ENCODE results near the gene VRK2.
"Not testable (repeated sequence)": the region's sequence is repeated elsewhere in the genome, so short reads cannot be mapped to it uniquely, and the experiment has no call there.

Gene VRK2

DNA sequence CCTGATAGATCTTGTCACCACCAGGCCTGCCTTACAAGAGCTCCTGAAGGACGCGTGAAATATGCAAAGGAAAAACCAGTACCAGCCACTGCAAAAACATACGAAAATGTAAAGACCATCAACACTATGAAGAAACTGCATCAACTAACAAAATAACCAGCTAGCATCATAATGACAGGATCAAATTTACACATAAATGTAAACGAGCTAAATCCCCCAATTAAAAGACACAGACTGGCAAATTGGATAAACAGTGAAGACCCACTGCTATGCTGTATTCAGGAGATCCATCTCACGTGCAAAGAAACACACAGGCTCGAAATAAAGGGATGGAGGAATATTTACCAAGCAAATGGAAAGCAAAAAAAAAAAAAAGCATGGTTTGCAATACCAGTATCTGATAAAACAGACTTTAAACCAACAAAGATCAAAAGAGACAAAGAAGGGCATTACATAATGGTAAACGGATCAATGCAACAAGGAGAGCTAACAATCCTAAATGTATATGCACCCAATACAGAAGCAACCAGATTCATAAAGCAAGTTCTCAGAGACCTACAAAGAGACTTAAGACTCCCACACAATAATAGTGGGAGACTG is 123.8 kb downstream of the VRK2 start:
- DNase-seq, result not testable (repeated sequence)

DNA sequence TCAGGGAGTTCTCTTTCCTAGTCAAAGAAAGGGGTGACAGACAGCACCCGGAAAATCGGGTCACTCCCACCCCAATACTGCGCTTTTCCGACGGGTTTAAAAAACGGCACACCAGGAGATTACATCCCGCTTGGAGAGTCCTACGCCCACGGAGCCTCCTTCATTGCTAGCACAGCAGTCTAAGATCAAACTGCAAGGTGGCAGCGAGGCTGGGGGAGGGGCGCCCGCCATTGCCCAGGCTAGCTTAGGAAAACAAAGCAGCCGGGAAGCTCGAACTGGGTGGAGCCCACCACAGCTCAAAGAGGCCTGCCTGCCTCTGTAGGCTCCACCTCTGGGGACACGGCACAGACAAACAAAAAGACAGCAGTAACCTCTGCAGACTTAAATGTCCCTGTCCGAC is 125.2 kb downstream of the VRK2 start:
- not testable (repeated sequence) for DNase-seq

DNA sequence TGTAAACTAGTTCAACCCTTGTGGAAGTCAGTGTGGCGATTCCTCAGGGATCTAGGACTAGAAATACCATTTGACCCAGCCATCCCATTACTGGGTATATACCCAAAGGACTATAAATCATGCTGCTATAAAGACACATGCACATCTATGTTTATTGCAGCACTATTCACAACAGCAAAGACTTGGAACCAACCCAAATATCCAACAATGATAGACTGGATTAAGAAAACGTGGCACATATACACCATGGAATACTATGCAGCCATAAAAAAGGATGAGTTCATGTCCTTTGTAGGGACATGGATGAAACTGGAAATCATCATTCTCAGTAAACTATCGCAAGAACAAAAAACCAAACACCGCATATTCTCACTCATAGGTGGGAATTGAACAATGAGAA is 130.6 kb downstream of the VRK2 start:
- DNase-seq, result not testable (repeated sequence)

DNA sequence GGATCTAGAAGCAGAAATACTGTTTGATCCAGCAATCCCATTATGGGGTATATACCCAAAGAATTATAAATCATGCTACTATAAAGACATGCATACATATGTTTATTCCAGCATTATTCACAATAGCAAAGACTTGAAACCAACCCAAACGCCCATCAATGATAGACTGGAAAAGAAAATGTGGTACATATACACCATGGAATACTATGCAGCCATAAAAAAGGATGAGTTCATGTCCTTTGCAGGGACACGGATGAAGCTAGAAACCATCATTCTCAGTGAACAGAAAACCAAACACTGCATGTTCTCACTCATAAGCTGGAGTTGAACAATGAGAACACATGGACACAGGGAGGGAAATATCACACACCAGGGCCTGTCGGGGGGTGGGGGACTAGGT is 133.6 kb downstream of the VRK2 start:
- not testable (repeated sequence) for DNase-seq

DNA sequence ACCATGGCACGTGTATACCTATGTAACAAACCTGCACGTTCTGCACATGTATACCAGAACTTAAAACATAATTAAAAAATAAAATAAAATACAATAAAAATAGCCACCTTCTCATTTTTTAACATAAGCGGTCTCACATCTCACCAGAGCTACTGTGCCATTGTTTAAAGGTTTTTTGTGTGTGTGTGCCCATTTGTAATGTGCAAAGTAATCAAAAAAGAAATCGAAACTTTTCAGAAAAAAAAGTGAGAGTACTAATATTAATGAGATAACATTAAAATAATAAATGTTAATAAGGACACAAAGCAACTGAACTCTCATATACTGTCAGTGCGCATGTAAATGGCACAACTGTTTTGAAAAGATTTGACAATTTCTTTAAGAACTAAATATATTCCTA is 134.0 kb downstream of the VRK2 start:
- no peak for DNase-seq

DNA sequence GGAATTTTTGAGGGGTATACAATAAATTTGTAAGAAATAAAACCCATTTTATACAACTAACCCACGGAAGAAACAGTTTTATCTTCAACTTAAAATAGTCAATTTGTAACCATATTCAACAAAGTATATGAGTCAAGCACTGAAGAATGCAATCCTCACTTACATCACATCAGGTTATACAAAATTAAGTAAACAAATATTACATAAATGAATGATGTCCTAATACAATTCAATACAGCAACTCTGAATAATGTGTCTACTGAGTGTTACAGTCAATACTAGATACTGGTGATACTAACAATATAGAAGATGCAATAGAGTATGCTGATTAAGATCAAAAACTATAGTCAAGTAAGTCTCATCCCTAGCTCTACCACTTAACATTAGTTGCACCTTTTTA is 135.9 kb downstream of the VRK2 start:
- DNase-seq, result no peak

DNA sequence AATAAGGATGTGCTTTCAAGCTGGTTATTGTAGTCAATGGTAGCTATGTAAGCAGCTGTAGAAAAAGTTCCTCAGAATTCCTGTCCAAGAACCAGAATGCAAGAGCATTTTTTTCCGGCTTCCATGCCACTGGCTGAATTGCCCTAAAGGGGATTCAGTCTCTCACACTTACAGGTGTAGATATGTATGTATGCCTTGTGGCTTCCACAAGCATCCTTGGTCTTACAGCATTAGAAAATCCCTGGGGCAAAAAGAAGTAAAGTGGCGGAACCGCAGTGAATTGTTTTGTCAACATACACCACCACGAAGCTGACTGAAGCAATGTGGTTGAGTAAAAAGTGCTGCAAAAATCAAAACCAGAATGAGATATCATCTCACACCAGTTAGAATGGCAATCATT is 139.9 kb downstream of the VRK2 start:
- DNase-seq, result no peak

DNA sequence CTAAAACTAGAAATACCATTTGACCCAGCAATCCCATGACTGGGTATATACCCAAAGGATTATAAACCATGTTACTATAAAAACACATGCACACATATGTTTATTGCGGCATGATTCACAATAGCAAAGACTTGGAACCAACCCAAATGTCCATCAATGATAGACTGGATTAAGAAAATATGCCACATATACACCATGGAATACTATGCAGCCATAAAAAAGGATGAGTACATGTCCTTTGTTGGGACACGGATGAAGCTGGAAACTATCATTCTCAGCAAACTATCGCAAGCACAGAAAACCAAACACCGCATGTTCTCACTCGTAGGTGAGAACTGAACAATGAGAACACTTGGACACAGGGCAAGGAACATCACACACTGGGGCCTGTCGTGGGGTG is 140.4 kb downstream of the VRK2 start:
- DNase-seq, result not testable (repeated sequence)

DNA sequence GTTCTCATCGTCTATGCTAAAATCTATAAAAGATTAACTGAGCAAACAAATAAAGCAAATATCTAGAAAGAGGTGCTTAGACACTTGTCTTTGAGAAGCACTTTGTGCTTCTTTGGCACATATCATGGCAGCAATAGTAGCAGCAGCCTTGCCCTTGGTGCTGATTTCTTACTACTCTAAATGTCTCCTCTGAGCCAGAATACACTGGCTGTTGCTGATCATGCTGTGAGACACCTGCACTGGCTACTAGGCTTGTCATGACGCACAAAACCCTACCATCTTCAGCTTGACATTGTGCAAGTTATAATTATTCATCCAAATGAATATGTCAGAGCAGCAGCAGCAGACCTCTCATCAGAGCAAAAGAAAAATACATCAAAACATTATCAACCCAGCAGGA is 147.9 kb downstream of the VRK2 start:
- DNase-seq, result peak; percentile 82 to 88

DNA sequence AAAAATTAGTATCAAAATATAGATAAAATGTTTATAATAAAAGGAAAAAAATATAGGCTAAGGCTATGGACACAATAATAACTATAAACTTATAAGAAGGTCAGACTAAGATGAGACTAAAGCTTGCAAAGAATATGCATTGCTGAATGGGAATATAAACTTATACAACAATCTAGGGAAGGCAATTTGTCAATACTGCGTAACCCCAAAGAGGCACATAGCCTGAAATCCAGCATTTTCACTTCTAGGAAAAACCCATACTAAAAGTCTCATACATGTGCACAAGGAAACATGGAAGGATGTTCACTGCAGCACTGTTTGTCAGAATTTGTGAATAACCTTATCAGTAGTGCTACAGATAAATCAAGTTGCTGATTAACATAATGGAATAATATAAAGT is 149.1 kb downstream of the VRK2 start:
- DNase-seq, result peak in 1 of 2 experiments; percentile 22

DNA sequence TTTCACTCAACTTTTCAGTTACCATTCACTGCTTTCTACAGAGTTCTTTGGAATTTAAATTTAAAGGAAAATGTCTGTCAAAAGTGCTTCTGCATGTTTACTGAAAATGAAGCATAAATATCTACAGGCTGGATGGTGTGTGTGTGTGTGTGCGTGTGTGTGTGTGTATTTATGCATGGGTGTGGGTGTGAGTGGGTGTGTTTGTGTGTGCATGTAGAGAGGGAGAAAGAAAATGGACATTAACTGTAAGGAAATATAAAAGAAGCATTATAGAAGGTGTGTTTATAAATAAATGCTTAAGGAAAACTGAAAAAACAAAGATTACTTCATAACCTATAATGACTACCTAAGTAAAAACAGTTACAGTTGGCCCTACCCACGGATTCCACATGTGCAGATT is 151.3 kb downstream of the VRK2 start:
- DNase-seq, result no peak

DNA sequence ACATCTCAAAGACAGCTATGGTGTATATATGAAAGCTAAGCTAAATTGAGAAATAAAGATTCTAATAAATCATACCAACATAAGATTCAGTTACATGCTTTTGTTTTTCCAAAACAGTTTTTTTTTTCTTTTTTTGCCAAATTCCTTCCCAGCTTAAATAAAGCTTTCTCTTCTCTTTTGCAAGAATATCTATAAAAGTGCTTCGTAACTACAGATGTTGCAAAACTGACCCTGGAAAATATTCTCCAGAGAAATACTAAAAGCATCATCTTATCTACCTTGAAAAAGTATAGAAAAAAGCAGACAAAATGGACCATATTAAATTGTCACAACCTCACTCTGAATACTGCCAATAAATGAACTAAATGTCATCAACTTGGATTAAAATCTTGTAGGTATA is 155.8 kb downstream of the VRK2 start:
- no peak for DNase-seq

DNA sequence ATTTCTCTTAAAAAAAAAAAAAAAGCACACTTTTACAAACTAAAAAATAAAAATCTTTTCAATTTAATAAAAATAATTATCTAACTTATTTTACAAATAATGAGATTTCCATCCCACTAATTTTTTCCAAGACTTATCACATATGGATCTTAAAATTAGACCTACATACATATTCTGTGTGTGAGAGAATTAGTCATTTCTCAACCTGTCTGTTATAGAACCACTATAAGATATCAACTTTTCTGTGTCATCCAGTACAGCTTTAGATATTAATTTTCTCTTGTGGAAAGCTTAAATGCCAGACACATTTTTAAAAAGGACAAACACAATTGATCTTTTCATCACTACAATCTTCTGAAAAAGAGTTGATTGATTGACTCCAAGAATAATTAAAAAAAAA is 156.4 kb downstream of the VRK2 start:
- no peak for DNase-seq

DNA sequence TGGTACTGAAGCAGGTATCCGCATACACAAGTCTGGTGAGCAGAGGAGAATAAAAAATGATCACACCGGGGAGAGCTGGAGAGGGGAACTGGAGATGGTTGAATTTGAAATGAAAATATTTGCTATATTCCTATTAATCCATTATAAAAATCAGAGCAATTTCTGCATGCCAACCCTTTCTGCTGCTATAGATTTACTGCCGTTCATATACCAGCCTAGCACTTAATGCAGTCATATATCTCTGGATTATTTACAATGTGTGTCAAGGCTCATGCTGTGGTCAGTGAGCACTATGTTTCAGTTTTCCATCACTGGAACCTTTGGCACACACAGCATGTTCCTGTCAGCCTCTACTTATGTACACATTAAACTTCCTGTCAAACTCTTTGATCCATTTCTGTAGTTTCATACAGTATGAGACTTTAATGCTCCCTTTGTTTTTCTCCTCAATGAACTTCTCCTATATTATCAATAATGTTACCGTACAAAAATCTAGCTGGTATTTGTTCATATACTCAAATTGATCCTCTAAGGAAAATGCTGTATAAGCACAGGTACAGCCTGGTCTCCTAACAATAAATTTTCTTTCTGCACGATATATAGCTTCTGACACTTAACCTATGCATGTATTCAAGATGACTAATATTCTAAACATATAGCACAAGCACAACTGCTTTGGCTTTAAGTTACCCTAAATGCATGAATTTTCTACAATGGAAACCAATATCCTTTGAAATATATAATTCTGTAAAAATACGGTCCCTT is 157.8 kb downstream of the VRK2 start:
- no peak for DNase-seq

DNA sequence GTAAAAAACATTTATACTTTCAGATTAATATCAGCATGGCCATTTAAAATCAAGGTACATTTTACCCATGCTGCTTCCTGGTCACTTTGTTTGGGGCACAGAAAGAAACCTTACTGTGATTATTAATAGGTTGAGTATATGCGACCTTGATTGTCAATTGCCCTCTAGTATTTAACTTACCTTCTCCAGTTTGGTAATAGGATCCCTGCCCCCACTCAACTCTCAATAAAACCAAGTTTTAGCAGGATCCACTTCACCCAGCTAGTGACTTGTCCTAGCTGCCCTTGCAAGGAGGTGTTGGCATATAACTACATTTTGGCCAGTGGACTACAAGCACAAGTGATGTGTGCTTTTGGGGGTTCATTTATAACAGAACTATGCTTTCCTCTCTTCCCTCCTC is 160.2 kb downstream of the VRK2 start:
- no peak for DNase-seq

DNA sequence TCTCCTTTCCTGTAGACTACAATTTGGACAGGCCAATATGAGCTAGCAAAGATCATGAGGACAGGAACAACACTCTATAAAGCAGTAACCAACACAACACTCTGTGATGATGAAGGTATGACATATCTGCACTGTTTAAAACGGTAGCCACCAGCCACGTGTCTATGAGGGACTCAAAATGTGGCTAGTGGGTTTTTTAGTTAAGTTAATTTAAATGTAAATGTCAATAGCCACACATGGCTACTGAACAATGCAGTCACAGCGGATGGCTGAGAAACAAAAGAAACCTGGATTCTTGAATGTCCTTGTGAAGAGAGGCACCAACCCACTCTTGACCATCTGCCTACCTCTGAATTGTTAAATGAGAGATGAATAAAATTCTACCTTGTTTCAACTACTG is 160.6 kb downstream of the VRK2 start:
- no peak for DNase-seq
